Fibroblast of skin of back (primary cell): ENCODE measurements around the gene ZNF284.
"Not testable (repeated sequence)": the region's sequence is repeated elsewhere in the genome, so short reads cannot be mapped to it uniquely, and the experiment has no call there.

Experiments used
- DNase-seq: peaks from one replicate; pipeline ENCODE4 v3.0.0-alpha.2; 2013

Gene ZNF284

DNA sequence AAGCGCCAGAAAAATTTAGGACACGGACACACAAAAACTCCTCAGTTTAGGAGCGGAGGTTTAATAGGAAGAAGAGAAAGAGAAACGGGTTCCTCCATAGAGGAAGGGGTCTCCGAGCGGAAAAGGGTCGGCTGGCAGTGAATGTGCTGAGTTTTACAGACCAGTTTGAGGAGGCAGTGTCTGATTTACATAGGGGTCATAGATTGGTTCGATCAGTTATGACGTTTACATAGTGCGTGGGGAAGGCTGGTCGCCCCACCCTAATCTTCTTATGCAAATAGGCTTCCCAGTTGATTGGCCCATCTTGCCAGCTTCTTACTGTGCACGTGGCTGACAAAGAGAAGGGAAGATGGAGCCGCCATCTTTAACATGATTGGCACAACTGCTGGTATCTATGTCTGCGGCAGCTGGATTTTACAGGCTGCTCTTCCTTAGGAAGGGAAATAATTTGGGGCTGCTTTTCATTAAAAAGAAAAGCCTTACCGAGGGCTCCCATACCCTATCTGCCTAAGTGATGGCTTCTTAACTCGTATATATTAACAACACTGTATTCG lies 40.0 kb downstream of the ZNF284 start:
- DNase-seq = peak; percentile 82

DNA sequence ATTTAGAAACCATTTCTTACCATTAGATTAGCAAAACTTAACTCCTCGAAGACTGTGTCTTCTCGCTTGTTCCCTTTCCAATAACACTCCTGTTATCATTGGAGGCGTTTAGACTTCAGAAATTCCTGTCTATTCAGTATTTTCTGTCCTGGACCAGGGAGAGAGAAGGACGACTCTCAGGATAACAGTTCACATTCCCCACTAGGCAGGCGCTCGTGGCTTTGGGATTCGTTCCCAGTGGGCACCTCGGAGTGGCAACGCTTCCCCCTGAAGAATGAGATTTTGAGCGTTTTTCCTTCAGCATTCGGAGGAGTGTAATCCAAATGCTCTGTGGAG lies 40.8 kb downstream of the ZNF284 start:
- no peak for DNase-seq

DNA sequence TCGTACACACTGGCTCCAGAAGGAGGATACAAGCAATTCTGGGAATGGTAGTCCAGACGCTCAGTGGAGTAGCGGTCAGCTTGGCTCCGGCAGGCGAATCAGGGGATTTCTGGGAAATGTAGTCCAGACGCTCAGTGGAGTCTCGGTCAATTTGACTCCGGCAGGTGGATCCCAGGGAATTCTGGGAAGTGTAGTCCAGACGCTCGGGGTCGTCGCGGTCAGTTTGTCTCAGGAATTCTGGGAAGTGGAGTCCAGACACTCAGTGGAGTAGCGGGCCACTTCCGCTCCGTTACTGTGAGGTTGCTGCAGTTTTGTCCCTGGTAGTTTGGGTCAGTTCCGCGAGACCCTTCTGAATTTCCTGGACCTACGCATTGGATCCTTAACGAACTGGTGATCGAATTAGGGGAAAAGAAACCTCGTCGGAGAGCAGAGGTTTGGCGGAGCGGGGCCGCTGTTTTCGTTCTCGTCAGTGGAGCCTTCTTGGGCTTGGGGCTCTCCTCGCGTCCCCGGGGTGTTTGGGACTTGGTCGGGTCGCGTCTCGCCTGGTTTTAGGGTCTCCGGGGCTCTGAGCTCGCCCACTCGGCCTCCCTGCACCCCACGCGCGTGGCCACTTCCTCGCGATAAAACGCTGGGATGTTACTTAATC lies 41.3 kb downstream of the ZNF284 start, which contains the start of gene ZNF225:
Gene ZNF225 (plus strand): TSS at position 262 of the 646 bp plus-strand sequence. CDS start 2,429 bp downstream, outside the sequence.
- DNase-seq = peak; percentile 99

DNA sequence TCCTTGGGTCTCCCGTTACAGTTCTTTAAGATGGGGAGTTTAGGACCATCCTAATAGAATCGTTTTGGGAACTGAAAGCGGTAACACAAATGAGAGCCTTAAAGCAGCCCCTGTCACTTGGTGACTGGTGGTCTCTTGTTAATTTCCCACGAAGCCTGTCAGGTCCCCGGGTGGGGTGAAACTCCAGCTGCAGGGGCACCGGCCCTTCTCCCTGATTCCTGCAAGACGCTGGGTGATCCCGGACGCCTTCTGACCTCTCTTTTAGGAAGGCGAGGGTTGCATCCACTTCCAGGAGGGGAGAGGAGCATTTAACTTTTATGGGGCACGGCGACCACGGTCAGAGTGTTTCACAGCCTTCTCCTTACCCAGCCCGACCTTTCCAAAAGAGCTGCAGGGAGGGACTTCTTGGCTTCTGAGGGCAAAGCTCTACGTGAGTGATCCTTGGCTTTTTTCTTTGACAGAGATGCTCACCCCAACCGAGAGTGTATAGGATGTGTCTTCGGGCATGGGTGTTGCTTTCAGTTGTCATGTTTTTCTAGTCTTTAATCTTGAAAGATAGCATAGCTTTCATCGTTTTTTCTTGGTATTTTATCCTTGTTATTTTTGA lies 41.9 kb downstream of the ZNF284 start:
- peak; percentile 1 for DNase-seq

DNA sequence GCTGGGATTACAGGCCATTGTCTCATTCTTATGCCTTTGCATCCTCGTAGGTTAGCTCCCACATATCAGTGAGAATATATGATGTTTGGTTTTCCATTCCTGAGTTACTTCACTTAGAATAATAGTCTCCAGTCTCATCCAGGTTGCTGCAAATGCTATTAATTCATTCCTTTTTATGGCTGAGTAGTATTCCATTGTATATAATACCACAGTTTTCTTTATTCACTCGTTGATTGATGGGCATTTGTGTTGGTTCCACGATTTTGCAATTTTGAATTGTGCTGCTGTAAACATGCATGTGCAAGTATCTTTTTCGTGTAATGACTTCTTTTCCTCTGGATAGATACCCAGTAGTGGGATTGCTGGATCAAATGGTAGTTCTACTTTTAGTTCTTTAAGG lies 49.2 kb downstream of the ZNF284 start:
- DNase-seq = not testable (repeated sequence)

DNA sequence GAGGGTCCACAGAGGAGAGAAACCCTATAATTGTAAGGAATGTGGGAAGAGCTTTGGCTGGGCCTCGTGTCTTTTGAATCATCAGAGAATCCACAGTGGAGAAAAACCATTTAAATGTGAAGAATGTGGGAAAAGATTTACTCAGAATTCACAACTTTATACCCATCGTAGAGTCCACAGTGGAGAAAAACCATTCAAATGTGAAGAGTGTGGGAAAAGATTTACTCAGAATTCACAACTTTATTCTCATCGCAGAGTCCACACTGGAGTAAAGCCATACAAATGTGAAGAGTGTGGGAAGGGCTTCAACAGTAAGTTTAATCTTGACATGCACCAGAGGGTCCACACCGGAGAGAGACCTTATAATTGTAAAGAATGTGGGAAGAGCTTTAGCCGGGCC lies 60.0 kb downstream of the ZNF284 start:
- DNase-seq = no peak
